ENCODE results near the gene FASN.

Gene FASN

DNA sequence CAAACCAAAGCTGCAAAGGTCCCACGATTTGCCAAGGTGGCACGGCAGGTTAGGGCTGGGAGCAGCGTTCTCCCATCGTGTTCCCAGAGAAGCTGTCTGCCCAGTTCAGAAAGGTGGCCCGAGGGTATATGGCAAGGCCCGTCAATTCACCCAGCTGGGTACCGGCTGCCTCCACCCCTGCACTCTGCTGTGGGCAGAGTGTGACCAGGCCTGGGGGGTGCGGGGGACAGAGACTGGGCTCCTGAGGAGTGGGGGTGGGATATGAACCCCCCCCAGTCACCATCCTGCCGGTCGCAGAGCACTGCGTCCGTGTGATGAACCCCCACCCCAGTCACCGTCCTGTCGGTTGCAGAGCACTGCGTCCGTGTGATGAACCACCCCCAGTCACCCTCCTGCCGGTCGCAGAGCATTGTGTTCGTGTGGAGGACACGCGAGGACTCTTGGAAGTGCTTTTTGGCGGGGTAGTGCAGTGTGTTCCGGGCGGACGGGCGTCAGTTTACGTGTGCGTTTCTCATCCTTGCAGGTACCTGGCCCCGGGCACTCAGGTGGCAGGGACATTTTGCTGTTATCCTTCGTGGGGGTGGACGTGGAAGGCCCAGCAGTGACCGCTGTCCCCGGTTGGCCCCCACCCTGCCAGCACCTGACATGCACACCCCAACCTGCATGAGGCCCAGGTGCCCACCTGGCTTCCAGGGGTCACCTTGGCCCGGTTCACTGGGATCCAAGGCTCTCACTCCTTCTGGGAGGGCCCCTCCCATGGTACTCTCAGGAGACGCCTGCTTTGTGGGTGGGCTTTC lies 2.7 kb upstream of the FASN start:
- DNase-seq = no peak

DNA sequence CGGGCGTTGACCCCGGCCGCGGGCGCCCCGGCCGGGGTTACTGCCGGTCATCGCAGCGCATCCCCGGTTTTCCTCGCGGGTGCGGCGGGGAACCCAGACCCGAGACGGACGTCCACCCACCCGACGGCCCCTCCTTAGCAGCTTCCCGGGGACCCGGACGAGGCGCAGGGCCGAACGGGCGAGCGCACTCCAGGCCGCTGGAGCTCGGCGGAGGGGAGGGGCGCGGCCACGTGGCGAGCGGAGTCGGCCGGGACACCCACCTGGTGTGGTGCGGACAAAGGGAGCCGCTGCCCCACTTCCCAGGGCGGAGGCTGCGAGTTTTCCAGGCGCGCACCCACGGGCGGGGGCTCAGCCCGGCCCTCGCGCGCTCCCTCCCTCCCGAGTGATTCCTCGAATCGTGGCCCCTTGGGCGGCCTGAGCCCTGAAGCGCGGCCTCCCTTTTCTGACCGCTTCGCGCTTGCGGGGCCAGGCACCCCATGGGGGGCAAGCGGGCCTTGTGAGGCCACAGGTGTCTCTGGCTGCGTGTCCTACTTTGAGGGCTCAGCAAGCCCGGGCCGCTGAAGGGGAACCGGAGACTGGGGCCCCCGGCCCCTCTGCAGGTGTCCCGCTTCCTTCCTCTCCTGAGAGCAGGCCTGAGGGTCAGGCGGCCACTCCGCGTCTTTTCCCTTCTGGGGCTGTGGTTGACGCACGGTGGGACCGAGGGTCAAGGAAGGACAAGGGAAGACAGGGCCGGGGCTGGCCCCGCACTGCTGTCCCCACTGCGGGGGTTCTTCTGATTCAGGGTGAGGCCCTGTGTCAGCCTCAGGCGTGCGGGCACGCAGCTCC lies 1.1 kb upstream of the FASN start:
- DNase-seq = peak; percentile 41

DNA sequence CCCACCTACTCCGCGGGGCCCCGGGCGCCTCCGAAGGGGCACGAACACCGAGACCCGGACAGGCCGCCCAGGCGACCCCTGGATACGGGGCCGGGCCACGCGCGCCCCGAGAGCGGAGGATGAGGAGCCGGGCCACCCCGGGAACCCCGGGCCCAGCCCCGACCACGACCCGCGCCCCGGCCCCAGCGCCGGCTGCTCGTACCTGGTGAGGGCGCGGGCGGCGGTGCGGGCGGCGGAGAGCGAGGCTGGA lies 192 bp downstream of the FASN start:
- DNase-seq = no peak

DNA sequence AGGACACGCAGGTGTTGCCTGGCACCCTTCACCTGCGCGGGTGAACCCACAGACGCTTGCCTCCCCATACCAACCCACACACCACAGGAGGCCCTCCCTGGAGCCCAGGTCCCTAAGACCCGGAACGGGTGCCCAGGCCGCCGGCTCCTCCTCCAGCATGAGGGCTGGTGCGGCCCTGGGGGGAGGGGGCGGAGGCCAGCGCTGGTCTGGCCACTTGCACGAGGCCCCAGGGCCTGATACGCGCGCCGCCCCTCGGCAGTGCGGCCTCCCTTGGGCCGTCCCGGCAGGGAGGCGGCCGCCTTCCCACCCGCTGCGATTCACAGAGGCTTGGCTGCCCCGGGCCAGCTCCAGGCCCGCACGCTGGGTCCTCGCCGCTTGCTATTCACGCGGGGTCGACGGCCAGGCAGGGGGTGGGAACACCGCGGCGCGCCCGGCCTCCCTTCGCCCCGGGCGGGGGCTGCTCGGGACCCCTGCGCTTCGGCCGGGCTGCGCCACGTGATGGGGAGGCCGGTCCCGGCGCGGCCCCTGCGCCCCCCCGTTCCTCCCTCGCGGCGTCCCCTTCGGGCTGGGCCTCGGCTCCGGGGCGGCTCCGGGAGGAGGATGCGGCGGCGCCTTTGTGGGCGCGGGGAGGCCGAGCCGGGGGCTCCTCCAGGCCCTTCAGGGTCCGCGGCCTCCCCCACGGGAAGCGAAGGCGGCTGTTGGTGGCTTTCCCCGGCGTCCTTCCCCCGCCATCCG lies 685 bp downstream of the FASN start:
- peak; percentile 74 for DNase-seq

DNA sequence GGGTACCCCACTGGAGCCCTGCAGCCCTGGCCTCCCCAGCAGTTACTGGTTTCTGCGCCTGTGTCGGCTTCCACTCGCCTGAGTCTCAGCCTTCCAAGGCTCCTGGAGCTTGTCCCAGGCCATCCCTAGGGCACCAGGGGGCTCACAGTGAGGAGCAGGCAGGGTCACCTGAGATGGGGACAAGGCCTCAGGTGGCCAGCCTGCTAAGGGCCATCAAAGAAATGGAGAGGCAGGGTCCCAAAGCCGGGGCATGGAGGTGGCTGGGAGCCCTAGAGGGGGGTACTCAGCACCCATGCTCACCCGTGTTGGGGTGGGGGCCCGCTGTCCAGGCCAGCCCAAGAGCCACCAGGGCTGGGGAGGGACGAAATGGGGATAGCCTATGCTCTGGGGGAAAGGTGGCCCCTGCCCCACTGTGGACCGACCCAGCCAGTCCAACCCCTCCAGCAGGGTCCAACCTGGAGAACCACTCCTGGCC lies 1.3 kb downstream of the FASN start:
- DNase-seq = no peak

DNA sequence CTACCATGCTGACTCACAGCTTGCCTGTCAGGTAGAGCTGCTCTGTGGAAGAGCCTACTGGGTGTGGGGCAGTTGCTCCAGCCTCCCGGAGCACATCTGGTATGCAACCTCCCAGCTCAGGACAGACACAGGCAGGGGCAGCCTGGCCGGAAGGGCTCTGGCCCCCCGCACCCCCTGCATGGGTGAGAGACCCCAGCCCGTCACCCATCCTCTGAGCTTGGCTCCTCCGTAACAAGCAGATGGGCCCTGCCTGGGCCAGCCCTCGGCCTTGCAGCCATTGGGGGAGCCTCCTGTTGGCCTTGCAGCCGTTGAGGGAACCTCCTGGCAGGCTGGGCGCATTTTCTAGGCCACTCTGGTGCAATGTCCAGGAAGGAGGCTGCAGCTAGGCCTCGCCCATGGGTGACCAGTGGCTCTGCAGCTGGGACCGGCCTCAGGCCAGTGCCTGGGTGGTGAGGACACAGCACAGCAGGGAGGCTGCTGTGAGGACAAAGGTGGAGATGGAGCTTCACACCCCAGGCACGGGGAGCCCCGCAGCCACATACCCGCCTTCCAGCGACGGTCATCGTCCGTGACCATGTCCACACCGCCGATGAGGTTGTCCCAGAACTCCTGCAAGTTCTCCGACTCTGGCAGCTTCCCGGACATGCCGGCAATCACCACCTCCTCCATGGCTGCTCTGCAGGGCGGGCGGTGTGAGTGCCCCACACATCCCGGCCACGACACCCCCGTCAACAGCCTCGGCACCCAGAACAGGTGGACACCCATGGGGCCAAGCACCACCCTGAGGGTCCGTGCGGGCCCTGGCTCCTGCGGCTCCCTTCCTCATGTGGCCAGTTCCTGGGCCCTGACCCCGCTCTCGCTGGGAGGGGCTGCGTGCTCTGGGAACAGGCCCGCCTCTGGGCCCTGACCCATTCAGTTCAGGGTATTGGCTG lies 2.0 kb downstream of the FASN start:
- no peak for DNase-seq

DNA sequence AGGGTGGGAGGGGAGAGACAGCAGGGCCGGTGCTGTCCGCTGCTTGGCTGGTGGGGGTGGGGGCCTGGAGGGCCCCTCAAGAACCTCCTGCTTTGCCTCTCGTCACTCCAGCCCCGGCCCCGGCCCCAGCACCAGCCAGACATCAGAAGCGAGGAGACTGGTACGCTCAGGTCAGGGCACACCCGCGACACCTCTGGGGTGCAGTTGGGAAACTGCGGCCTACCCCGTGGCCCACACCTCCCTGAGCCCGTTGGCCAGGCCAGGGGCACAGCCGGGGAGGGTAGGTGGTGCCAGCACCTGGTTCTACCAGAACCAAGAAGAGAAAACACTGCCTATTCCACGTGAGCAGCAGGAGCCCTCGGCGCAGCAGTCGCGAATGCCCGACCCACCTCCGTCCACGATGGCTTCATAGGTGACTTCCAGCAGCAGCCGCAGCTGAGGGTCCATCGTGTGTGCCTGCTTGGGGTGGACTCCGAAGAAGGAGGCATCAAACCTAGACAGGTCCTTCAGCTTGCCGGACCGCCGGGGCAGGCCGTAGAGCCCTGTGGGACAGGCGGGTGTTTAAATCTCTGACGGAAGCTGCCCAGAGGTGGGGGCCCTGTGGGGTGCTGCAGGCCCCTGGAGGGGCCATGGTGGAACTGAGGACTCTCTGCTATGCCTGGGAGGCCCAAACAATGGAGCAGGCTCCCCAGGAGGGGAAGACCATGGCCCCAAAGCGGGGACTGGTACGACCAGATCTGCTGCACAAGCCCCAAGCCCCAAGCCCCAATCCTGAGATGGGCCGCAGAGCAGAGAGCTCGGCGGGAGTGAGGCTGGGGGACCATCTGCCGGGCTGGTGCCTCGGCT lies 2.9 kb downstream of the FASN start:
- DNase-seq = no peak

DNA sequence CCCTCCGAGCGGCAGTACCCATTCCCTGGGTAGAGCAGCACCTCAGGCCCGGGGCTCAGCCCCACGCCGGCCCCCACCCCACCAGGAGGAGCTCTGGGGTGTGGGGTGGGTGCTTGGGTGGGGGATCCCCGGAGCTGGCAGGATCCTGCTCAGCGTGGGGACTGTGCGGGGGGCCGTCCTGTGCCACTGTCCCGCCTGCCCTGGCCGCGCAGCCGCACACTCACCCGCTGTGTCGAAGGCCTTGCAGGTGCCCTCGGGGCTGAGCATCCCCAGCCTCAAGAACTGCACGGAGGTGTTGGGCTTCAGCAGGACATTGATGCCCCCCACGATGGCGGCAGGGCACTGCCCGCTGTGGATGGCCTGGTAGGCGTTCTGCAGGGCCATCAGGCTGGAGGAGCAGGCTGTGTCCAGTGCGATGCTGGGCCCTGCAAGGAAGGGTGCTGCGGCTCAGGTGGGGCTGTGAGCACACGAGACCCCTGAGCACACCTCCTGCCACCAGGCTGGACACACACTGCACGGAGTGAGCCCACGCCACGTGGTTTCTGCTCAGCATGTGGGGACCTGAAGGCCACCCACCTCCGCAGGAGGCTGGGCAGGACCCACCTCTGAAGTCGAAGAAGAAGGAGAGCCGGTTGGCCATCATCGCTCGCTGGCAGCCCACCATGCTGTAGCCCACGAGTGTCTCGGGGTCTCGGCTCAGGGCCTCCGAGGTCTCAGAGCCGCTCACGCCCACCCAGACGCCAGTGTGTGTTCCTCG lies 4.9 kb downstream of the FASN start:
- DNase-seq = no peak

DNA sequence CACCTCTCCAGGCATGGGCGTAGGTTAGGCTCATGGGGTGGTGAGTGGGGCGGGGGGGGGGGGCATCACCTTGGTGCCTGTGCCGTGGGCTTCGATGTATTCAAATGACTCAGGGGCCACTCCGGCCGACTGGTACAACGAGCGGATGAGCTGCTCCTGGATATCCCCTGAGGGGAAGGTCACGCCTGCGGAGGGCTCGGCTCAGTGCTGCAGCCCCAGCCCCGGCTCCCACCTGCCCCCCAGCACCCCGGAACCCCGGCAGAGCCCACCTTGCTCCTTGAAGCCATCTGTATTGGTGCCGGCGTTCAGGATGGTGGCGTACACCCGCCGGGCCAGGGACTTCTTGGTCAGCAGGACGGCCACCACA lies 5.4 kb downstream of the FASN start:
- DNase-seq = no peak

DNA sequence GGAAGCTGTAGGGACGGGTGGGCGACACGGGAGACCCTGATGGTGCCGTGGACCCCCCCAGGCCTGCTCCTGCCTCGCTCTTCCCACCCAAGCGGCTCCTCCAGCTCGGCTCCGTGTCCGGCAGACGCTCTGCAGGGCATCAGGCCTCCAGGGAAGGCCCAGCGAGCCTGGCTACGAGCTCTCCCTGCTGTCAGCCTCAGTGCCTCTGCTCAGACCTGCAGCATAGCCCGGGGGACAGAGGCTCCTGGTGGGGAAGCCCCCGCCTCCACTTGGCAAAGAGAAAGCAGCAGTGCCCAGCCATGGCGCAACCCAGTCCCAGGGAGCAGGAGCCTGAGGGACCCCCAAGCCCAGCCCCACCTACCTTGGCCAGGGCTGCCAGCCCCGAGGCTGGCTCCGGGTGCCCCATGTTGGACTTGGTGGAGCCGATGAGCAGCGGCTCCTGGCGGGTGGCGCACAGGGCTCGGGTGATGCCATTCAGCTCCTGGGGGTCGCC lies 5.9 kb downstream of the FASN start:
- DNase-seq = no peak

DNA sequence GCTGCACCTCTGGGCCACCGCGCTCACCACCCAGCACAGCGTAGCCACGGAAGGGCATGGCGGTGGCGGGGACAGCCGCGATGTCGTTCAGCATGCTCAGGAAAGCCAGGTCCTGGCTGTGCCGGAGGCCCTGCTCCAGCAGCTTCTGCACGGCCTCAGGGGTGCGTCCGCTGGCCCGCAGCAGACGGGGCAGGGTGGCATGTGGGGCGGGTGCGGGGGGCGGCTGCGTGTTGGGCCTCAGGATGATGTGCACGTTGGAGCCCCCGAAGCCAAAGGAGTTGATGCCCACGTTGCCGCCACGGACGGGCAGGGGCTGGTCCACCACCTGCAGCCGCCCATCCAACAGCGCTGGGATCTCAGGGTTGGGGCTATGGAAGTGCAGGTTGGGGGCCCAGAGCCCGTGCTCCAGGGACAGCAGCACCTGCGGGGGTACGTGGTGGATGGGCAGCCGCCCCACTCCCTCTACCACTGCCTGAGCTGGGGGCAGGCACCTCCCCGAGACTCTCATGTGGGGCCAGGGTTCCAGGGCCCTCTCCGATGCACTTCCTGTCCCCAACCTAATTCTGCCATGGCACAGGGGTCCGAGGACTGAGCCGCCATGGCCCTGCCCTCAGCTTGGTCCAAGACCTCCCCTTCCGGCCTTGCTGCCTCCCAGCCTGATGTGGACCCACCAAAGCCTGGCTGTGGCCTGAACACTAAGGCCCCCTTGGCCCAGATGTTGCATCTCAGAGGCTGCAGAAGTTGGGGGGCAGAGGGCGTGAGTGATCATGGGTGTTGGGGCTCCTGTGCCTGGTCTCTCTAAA lies 6.6 kb downstream of the FASN start:
- DNase-seq = no peak

DNA sequence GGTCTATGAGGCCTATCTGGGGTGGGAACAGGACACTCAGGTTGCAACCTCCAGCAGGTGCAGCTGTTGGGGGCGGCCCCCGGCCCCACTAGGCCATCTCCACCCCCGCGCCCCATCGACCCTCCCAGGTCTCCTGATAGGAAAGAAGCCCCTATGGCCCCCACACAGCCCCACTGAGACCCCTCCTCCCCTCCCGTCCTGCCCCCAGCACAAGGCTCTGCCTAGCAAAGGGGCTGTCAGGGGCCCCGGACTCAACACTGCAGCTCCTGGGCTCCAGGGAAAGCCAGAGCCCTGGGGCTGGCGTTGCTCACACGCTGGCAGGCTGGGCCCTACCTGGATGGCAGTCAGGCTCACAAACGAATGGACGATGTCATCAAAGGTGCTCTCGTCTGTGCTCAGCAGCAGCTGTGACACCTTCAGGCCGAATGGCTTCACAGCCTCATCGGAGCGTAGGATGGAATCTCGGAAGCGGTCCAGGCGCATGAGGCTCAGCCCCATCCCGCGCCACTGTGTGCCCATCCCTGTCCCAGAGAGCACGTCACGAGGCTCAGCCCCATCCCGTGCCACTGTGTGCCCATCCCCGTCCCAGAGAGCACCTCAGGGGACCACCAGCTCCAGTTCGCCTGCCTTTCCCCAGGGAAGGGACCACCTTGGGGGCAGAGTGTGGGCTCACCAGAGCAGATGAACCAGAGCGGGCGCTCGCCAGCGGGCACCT lies 7.3 kb downstream of the FASN start:
- DNase-seq = no peak

DNA sequence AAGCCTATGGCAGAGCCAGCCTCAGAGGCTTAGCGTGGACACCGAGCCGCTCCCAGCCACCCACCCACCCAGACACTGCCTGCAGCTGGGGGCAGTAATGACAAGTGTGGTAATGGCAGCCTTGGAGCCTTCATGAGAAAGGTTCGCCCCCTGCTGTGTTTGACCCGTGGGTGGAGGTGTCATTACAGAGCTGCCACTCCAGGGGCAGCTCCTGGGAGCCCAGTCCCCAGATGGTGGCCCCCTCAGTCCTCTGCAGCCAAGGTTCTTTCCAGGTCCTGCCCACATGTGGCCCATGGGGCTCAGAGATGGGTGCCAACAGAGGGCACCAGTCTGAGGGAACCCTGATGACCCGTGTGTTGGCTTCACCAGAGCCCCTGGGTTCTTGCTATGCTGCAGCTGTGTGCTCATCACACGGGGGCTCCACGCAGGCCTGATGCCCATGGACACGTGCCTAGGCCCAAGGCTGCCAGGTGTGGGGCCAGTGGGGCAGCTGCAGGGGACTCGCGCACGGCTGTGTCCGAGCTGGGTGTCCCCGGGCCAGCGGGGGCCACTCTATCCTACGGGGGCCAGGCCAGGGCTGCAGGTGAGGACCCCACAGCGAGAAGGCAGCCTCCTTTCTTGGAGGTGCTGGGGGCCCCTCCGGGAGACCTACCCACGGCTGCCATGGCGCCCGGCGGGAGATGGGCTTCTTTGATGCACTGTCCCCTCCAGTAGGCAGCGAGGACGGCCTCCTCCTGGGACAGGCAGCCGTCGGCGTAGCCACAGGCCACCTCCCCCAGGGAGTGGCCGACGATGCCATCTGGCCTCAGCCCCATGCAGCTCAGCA lies 8.1 kb downstream of the FASN start:
- DNase-seq = no peak

DNA sequence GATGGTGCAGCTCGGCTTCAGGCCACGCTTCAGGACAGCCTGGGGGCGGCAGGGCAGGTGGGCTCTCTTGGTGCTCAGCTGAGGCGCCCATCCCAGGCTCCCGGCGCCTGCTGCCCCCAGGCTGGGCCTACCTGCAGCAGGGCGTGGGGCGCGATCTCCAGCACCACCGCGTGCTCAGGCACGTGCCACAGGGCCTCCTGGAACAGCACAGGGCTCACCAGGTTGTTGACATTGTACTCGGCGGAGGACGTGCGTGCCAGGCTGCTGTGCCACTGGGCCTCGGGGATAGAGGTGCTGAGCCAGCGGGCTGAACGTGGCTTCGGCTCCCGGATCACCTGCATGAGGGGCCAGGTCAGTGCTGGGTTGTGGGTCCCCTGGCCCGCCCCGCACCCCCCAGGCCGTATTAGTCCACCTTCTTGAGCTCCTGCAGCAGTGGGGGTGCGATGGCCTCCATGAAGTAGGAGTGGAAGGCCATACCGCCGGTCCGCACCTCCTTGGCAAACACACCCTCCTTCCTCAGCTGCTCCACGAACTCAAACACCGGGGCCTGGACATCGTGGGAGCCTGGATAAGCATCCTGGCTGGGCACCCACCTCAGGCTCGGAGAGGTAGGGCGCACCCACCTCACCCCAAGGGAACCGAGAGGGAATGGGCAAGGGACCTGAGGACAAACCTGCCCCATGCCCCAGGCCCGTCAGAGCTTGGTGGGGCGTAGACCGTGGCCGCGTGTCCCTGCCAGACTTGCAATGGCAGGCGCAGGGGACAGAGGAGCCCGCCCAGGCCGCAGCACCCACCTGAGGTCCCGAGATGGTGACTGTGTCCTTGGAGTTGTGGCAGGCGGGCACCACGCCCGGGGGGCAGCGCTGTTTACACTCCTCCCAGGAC lies 9.0 kb downstream of the FASN start:
- no peak for DNase-seq

DNA sequence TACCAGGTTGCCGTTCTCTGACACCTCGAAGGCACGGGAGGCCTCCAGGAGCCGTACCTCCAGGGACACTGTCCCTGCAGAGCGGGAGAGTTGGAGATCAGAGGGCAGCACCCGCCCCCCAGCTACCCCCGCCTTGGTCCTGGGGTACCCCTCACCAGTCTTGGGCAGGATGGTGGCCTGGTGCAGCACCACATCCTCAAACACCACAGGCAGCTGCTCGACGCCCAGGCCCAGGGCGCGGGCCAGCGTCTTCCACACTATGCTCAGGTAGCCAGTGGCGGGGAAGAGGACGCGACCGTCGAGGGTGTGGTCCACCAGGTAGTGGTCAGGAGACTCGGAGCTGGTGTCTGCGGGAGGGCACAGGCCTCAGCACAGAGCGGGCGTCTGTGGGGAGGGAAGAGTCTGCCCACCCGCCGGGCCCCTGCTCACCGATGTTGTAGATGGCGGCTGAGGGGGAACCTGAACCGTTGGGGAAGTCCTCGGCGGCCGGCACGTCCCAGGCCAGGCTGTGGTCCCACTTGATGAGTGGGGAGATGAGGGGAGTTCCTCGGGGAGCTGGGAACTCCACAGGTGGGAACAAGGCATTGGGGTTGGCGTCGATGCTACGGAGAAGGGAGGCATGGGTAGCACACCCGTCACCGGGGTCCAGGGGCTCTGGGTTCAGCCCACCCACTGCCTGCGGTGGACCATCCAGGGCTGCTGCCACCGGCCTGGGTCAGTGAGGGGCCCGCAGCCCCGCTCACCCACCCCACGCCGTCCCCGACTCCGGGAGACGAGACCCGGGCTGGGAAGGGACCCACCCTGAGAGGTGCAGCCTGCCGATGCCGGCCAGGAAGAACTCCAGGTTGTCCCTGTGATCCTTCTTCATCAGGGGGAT lies 9.8 kb downstream of the FASN start:
- no peak for DNase-seq

Measured in hematopoietic multipotent progenitor cell treated with erythropoietin and hydrocortisone succinate and interleukin-3 and kit ligand, for 4 days (in vitro differentiated cells).